ENCODE results near the gene AIMP1.
"Not testable (repeated sequence)": the region's sequence is repeated elsewhere in the genome, so short reads cannot be mapped to it uniquely, and the experiment has no call there.

AIMP1 gene

GRCh38 chr4:106347167-106347566, 30.8 kb downstream of the AIMP1 start:
- no peak for DNase-seq (ENCODE audit: low read depth in 2 of 3, low spot score in 2 of 3)

GRCh38 chr4:106351016-106351415, 34.7 kb downstream of the AIMP1 start:
- DNase-seq (ENCODE audit: low read depth in 2 of 3, low spot score in 2 of 3): no peak

DNA sequence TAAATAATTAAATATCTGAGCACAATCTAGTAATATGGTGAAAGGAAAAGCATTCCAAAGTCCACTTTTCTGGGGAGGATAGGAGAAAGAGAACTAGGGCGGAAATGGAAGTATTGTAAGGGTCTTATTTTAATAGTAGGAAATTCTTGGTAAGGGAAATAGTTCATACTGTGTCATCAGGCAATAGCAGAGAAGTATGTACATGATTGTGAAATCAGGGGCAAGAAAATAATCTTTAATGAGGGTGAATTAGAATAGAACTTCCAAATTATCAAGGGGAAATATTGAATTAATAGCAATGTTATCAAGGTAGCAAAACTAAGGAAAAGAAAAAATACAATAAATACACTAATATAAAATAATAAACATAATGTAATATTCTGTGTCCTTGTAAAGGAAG, 37.4 kb downstream of the AIMP1 start:
- no peak for DNase-seq (ENCODE audit: low read depth in 2 of 3, low spot score in 2 of 3)

DNA sequence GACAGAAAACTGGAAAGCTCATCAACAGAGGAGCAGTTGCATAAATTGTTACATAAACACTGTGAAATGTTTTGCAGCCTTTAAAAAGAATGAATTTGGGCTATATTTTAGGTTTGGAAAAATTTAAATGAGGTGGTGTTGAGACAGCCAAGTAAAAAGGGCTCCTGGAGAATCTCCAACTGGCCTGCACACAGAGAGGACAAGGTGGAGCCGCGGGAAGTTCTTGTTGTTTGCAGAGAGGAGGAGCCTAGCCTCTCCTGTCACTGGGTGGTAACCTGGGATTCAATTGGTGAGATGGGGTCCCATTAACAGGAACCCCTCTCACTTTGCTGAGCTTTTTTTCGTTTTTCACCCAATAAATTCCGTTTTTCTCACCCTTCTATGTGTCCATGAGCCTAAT, 38.8 kb downstream of the AIMP1 start:
- no peak for DNase-seq (ENCODE audit: low read depth in 2 of 3, low spot score in 2 of 3)

DNA sequence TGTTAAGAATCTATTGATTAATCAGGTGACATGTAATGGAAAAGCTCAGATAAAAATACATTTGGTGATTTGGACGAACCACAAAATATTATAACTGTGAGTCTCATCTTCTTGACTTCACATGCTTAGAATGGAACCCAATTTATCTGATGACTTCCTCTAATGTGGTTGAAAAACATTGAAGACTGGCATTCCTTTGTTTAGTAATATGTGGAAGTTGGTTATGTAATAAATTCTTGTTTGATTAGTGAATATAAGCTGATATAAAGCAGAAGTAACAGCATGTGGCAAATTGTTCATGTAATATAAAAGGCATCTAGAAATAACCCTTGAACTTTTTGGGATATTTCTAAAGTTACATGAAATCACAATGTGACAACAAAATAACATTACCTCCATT, 42.5 kb downstream of the AIMP1 start:
- DNase-seq (ENCODE audit: low read depth in 2 of 3, low spot score in 2 of 3): no peak

DNA sequence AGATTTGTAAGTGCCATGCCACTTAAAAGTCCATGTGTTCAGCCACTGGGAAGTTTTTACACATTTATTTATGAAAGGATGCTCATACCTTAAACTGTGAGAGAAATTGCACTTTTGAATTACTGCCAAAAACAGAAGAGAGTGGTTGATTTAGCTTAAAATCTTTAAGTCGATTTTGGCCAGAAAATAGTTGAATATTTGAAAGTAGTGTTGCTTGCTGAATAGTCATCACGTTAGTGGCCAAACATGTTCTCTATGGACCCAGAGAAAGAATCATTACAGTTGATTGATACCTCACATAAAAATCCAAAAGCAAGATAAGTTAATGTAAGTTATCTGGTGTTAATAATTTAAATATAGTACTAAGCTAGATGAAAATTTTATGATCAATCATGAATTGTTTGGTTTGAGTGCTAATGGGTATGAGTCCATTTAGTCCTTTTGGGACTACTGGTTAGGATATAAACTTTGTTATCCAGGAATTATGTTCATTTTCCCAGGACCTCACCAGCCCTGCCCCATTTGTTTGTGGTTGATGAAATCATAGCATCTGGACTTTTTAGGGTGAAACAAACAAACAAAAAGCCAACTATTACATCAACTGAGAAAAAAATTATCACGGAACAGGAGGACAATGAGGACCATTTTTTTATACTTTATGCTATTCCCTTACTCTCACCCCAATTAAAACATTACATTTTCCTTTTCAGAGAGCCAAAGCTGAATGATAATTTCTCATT, 45.9 kb downstream of the AIMP1 start:
- DNase-seq (ENCODE audit: low read depth in 2 of 3, low spot score in 2 of 3): no peak

DNA sequence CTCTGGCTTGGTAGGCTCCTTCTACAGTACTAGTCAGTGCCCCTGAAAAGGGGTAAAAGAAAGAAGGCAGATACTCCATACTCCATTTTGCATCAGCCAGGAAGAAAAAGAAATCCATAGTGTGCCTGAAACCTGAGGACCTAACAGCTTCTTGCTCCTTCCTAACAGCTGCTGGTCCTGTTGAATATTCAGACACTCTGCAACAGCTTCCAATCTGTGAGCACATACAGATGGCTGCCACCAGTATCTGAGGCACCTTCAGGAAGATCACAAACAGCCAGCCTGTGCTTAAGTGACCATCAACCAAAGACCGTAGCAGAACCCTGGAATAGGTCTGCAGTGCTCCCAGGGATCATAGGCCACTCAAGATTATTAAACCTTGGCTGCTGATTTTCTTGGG, 47.9 kb downstream of the AIMP1 start:
- DNase-seq (ENCODE audit: low read depth in 2 of 3, low spot score in 2 of 3): no peak

GRCh38 chr4:106365613-106366012, 49.3 kb downstream of the AIMP1 start:
- no peak for DNase-seq (ENCODE audit: low read depth in 2 of 3, low spot score in 2 of 3)

DNA sequence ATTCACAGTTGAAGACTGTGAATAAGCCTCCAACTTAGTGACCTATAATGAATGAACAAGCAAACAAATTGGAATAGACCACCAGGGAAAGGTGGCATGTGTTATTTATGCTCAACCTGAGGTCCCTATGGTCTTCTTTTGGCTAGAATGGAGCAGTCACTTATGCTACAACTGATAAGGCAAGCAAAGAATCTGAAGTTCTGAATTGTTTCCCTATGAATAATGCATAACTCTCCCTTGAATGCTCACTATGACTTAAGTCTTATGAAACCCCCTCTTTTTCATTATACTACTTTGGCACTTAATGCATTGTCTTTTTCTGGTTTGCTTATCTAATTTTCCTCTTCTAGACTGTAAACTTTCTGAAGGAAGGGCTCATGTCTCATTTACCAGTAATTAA, 49.7 kb downstream of the AIMP1 start:
- no peak for DNase-seq (ENCODE audit: low read depth in 2 of 3, low spot score in 2 of 3)

- no peak for DNase-seq (ENCODE audit: low read depth in 2 of 3, low spot score in 2 of 3)
Observed at GRCh38 chr4:106367072-106367471, 50.7 kb downstream of the AIMP1 start.

- no peak for DNase-seq (ENCODE audit: low read depth in 2 of 3, low spot score in 2 of 3)
Observed at GRCh38 chr4:106368678-106369077, 52.3 kb downstream of the AIMP1 start, which contains the start of gene GIMD1. GIMD1 (minus strand) TSS chr4:106368778; CDS start chr4:106367435, 1,343 bp downstream.

DNA sequence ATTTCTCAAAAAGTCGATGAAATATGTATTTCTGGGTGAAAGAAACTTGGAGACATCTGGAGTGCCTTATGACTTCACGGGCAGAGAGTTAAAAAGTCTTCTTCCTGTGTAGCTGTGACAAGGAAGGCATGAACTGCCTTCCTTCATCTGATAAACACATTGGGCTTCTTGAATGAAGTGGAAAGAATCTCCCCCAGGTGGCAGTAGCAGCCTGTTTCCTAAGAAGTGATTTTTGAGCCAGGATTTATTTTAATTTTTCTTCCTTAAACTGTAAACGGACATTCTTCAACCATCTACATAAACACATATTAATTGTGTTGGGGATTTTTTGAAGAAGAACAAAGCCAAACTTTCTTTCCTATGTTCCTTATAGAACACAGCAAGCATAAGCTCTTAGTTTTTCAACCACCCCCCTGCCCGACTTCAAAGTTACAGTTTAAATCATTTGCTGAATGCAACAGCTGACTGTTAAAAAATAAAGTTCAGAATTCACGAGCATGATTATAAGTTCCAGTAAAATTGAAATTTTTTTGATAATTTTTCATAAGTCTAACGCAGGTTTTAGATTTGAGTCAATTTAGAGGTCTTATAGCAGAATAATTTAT, 53.2 kb downstream of the AIMP1 start:
- DNase-seq (ENCODE audit: low read depth in 2 of 3, low spot score in 2 of 3): no peak

GRCh38 chr4:106370214-106370613, 53.9 kb downstream of the AIMP1 start:
- DNase-seq (ENCODE audit: low read depth in 2 of 3, low spot score in 2 of 3): no peak

DNA sequence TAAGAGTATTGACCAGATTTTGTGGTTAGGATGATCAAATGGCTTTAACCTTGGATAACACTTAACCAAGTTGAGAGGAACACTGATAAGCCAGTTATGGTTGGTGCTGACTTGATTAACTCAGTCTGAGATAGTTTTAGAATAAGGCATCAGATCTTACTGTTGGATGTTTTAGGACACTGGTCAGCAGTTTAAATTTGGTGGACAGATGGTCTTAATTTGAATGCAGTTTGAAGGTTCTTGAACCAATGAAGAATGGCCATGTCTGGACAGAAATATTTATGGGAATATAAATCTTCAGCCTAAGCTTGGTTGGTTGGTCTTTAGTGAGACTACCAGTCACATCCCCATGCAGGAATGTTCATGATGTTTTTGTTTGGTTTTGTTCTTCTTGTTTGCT, 54.8 kb downstream of the AIMP1 start:
- no peak for DNase-seq (ENCODE audit: low read depth in 2 of 3, low spot score in 2 of 3)

- no peak for DNase-seq (ENCODE audit: low read depth in 2 of 3, low spot score in 2 of 3)
Observed at GRCh38 chr4:106373026-106373425, 56.7 kb downstream of the AIMP1 start.

- no peak for DNase-seq (ENCODE audit: low read depth in 2 of 3, low spot score in 2 of 3)
Observed at GRCh38 chr4:106380179-106380578, 63.8 kb downstream of the AIMP1 start.

DNA sequence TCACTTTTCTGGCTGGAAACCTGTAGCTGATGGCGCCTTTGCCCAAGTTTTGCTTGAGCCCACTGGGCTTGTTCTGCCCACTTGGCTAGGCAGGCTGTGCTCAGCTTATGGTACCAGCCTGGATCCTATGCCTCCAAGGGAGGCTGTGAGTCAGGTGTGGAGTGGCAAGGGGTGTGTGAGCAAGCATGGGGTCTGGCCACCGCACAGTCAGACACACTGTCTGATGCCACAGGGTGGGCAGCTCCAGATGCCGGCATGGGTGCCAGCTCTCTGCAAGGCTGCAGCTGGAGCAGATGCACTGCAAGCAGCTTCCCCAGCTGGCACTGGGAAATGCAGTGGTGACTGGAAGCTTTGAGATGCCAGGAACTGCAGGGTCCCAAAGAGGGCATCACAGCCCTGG, 68.5 kb downstream of the AIMP1 start:
- DNase-seq (ENCODE audit: low read depth in 2 of 3, low spot score in 2 of 3): no peak

- DNase-seq (ENCODE audit: low read depth in 2 of 3, low spot score in 2 of 3): no peak
Observed at GRCh38 chr4:106385853-106386393, 69.6 kb downstream of the AIMP1 start.

DNA sequence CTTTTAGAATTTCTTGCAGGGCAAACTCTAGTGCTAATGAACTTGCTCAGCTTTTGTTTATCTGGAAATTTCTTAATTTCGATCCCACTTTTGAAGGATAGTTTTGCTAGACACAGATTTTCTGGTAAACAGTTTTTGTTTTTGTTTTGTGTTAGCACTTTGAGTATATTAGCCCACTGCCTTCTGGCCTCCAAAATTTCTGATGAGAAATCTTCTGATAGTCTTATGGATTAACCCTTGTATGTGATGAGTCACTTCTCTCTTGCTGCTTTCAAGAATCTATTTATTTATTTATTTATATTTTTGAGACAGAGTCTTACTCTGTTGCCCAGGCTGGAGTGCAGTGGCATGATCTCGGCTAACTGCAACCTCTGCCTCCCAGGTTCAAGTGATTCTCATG, 79.2 kb downstream of the AIMP1 start:
- no peak for DNase-seq (ENCODE audit: low read depth in 2 of 3, low spot score in 2 of 3)

DNA sequence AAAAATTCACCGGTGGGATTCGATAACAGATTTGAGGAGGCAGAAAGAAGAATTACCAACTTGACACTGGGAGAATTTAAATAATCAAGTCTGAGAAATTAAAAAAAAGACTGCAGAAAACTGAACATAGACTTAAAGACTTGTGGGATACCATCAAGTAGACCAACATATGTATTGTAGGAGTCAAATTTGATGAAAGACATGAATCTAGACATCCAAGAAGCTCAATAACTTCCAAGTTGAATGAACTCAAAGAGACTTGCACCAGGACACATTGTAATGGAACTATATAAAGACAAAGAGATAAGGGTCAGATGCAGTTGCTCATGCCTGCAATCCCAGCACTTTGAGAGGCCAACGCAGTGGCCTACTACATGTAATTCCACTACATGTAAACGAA, 82.5 kb downstream of the AIMP1 start:
- not testable (repeated sequence) for DNase-seq (ENCODE audit: low read depth in 2 of 3, low spot score in 2 of 3)
